Measurements from ENCODE around the gene ZNF784. TPM values are rescaled to one million over a fixed set of nuclear protein-coding genes. Genes with fewer than 3 reads are reported as not detected.
"Not testable (repeated sequence)": the region's sequence is repeated elsewhere in the genome, so short reads cannot be mapped to it uniquely, and the experiment has no call there.

ZNF784 gene
- total RNA-seq, 6 donors from 2014 or later: 6.8 to 14.7 (median 8.6) TPM

GRCh38 chr19:55578761-55579747, 45.3 kb downstream of the ZNF784 start:
- peak overlapping the region in 3 of 4 donors; percentile 78 to 95 (median 88) for H3K4me3 ChIP-seq

GRCh38 chr19:55578031-55578760, 46.2 kb downstream of the ZNF784 start:
- WGBS, 2 donors: 96 to 97% methylated on average over 40 to 60 of the region's 83 CpGs
- DNase-seq (peak in 1 of 2 donors; percentile 80), ATAC-seq (ENCODE audit: low FRiP score in 2 of 2) (no peak)
- Histone ChIP-seq H3K4me3 (no peak overlapping the region), H3K36me3 (peaks cover 3 to 27% (median 17%) of the 10 kb centered on the region in 4 donors), H3K27me3 (no peaks in the 10 kb centered on the region), H3K9me3 (no peaks in the 10 kb centered on the region), H3K27ac (no peak overlapping the region), H3K4me1 (peaks cover 8 to 33% (median 17%) of the 10 kb centered on the region in 4 donors)
- TF ChIP-seq EP300 (IDR thresholded peaks at IDR 0.05) (no peak), CTCF (IDR thresholded peaks at IDR 0.05) (no peak), POLR2AphosphoS5 (IDR thresholded peaks at IDR 0.05) (no peak), POLR2A (IDR thresholded peaks at IDR 0.05) (no peak)

More at GRCh38 chr19:55578761-55579747, 45.3 kb downstream of the ZNF784 start:
- Histone ChIP-seq H3K36me3 (peaks cover 3 to 27% (median 17%) of the 10 kb centered on the region in 4 donors), H3K4me1 (peaks cover 12 to 33% (median 19%) of the 10 kb centered on the region in 4 donors), H3K9me3 (no peaks in the 10 kb centered on the region), H3K27ac (peak overlapping the region in 2 of 4 donors; percentile 94 to 95), H3K27me3 (no peaks in the 10 kb centered on the region)
- WGBS, 2 donors: 91 to 93% methylated on average over 46 to 84 of the region's 90 CpGs
- TF ChIP-seq POLR2A (IDR thresholded peaks at IDR 0.05) (no peak), CTCF (IDR thresholded peaks at IDR 0.05) (no peak), EP300 (IDR thresholded peaks at IDR 0.05) (no peak), POLR2AphosphoS5 (IDR thresholded peaks at IDR 0.05) (no peak)
- peak in 1 of 2 donors; percentile 86 for DNase-seq
- ATAC-seq (ENCODE audit: low FRiP score in 2 of 2): no peak

- TF ChIP-seq POLR2AphosphoS5 (IDR thresholded peaks at IDR 0.05): no peak
- no peak for TF ChIP-seq EP300 (IDR thresholded peaks at IDR 0.05)
- H3K27ac ChIP-seq: no peak overlapping the region
- no peak overlapping the region for H3K4me3 ChIP-seq
- ATAC-seq (ENCODE audit: low FRiP score in 2 of 2): no peak
- H3K9me3 ChIP-seq: no peaks in the 10 kb centered on the region
- DNase-seq: no peak
- H3K27me3 ChIP-seq: no peaks in the 10 kb centered on the region
- peaks cover 8 to 23% (median 13%) of the 10 kb centered on the region in 4 donors for H3K4me1 ChIP-seq
- WGBS, 2 donors: 88 to 94% methylated on average over 5 of the region's 5 CpGs
- H3K36me3 ChIP-seq: peaks cover 3 to 27% (median 17%) of the 10 kb centered on the region in 4 donors
These were observed 47.6 kb downstream of the ZNF784 start for GRCh38 chr19:55576746-55577145.

- not testable (repeated sequence) for H3K4me3 ChIP-seq
These were observed 50.4 kb downstream of the ZNF784 start for GRCh38 chr19:55573929-55574328.

More at GRCh38 chr19:55573929-55574328, 50.4 kb downstream of the ZNF784 start:
- ATAC-seq (ENCODE audit: low FRiP score in 2 of 2); H3K9me3 ChIP-seq; H3K4me1 ChIP-seq; DNase-seq; H3K27ac ChIP-seq; H3K27me3 ChIP-seq: not testable (repeated sequence)
- peaks cover 3 to 22% (median 16%) of the 10 kb centered on the region in 4 donors for H3K36me3 ChIP-seq
- WGBS, 2 donors: 80 to 92% methylated on average over 6 of the region's 6 CpGs

Other genes starting within 250 kb of the ZNF784 start
- gene TMEM190, start 247.7 kb downstream of the ZNF784 start, total RNA-seq: 10 to 100 TPM in 4 of 6 donors, 1 to 10 TPM in 1, under 1 TPM in 1; 0.92 to 48.6 (median 20.9) TPM
- gene TMEM238, start 240.3 kb downstream of the ZNF784 start, total RNA-seq: 10 to 100 TPM; 22.0 to 54.6 (median 36.0) TPM
- gene RPL28, start 238.6 kb downstream of the ZNF784 start, total RNA-seq: 1,000 to 10,000 TPM in 2 of 6 donors, 100 to 1,000 TPM in 4; 308 to 1,892 (median 534) TPM
- gene UBE2S, start 216.8 kb downstream of the ZNF784 start, total RNA-seq: 10 to 100 TPM in 5 of 6 donors, 1 to 10 TPM in 1; 6.5 to 31.6 (median 19.0) TPM
- not detected for gene SHISA7, start 181.3 kb downstream of the ZNF784 start, total RNA-seq
- gene ISOC2, start 162.9 kb downstream of the ZNF784 start, total RNA-seq: 10 to 100 TPM in 5 of 6 donors, 1 to 10 TPM in 1; 4.2 to 44.8 (median 36.7) TPM
- not detected for gene C19orf85, start 159.8 kb downstream of the ZNF784 start, total RNA-seq
- gene ZNF628, start 147.9 kb downstream of the ZNF784 start, total RNA-seq: 10 to 100 TPM in 5 of 6 donors, 1 to 10 TPM in 1; 9.9 to 32.1 (median 12.4) TPM
- gene NAT14, start 139.4 kb downstream of the ZNF784 start, total RNA-seq: 10 to 100 TPM; 13.1 to 19.2 (median 16.3) TPM
- 10 to 100 TPM in 1 of 6 donors, 1 to 10 TPM in 4, under 1 TPM in 1; 0.39 to 10.1 (median 6.7) TPM for gene SSC5D, start 136.1 kb downstream of the ZNF784 start, total RNA-seq
- not detected for gene SBK2, start 87.4 kb downstream of the ZNF784 start, total RNA-seq
- 1 to 10 TPM in 1 of 6 donors, under 1 TPM in 2, not detected in 3; 0.30 to 1.6 (median 0.94) TPM for gene SBK3, start 79.0 kb downstream of the ZNF784 start, total RNA-seq
- 10 to 100 TPM in 2 of 6 donors, 1 to 10 TPM in 4; 3.5 to 19.2 (median 8.4) TPM for gene ZNF579, start 43.7 kb downstream of the ZNF784 start, total RNA-seq
- 10 to 100 TPM; 11.1 to 21.6 (median 16.3) TPM for gene FIZ1, start 25.0 kb downstream of the ZNF784 start, total RNA-seq
- 10 to 100 TPM; 19.9 to 58.7 (median 34.9) TPM for gene ZNF524, start 24.3 kb downstream of the ZNF784 start, total RNA-seq
- gene ZNF865, start 18.9 kb downstream of the ZNF784 start, total RNA-seq: 10 to 100 TPM in 4 of 6 donors, 1 to 10 TPM in 2; 7.7 to 39.8 (median 20.6) TPM
- gene ZNF580, start 16.4 kb upstream of the ZNF784 start, total RNA-seq: 10 to 100 TPM; 28.1 to 84.1 (median 38.0) TPM
- gene ZNF581, start 19.1 kb upstream of the ZNF784 start, total RNA-seq: 10 to 100 TPM; 15.6 to 38.8 (median 21.9) TPM
- 10 to 100 TPM; 15.3 to 44.0 (median 17.1) TPM for gene CCDC106, start 23.6 kb upstream of the ZNF784 start, total RNA-seq
- 100 to 1,000 TPM in 4 of 6 donors, 10 to 100 TPM in 2; 57.7 to 294 (median 157) TPM for gene U2AF2, start 30.5 kb upstream of the ZNF784 start, total RNA-seq
- 100 to 1,000 TPM in 4 of 6 donors, 10 to 100 TPM in 2; 59.7 to 357 (median 126) TPM for gene EPN1, start 50.7 kb upstream of the ZNF784 start, total RNA-seq
- not detected for gene NLRP9, start 113.8 kb upstream of the ZNF784 start, total RNA-seq
- not detected for gene RFPL4A, start 134.5 kb upstream of the ZNF784 start, total RNA-seq
- gene RFPL4AL1, start 144.6 kb upstream of the ZNF784 start, total RNA-seq: not detected
- gene NLRP11, start 207.4 kb upstream of the ZNF784 start, total RNA-seq: not detected
- gene NLRP4, start 212.0 kb upstream of the ZNF784 start, total RNA-seq: not detected